Stimulated activated CD4-positive, alpha-beta T cell treated with anti-CD3 and anti-CD28 coated beads, Interleukin-1b, Interleukin-23, amount 100 ng/mL, for 24 hours (primary cell): ENCODE results near the gene PLXDC2.
"Not testable (repeated sequence)": the region's sequence is repeated elsewhere in the genome, so short reads cannot be mapped to it uniquely, and the experiment has no call there.

ENCODE experiments used
- DNase-seq, 4 experiments: peaks; one replicate each; pipeline ENCODE4 v3.0.0-alpha.2; 2020; ENCODE audit warnings: low read depth in 4 of 4, low spot score in 1 of 4

Gene PLXDC2

DNA sequence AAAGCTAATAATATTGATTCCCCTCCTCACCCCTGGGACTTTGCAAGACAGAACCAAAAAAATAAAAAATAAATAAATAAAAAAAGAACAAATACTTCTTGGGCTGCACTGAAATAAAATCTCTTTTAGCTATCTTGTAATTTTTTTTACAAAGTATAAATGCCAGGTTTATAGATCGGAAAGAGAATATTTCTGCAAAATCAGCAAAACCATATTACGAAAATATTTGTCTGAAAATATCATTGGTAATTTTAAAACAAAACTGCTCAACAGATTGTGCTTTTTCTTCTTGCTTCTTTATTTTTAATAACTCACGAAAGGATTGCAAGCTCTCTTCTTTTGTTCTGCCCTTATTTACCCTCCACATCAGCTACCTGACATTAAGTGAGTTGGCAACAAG lies 213.3 kb downstream of the PLXDC2 start:
- DNase-seq: no peak

GRCh38 chr10:20033476-20033875 lies 217.2 kb downstream of the PLXDC2 start:
- DNase-seq: no peak

- no peak for DNase-seq
These were observed 218.5 kb downstream of the PLXDC2 start for GRCh38 chr10:20034732-20035131.

GRCh38 chr10:20040012-20040411 lies 223.8 kb downstream of the PLXDC2 start:
- DNase-seq: no peak

GRCh38 chr10:20041931-20042330 lies 225.7 kb downstream of the PLXDC2 start:
- DNase-seq: no peak

GRCh38 chr10:20045100-20045499 lies 228.9 kb downstream of the PLXDC2 start:
- DNase-seq: not testable (repeated sequence)

DNA sequence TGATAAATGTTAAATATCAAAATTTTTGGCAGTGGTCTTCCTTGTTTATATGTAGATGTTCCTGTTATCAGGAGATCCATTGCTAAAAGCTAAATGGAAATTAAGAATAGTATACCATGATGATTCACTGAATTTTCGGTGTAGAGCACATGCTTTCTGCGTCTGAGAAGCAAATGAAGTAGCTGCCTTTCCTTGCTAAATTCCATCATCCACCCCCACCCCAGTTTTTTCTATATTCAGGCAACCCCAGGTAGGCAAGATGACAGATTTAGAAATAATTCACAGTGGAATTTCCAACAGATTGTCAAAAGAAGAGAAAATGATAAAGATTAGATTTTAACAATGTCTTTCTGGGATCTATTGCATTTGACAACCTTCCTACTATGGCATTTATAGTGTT lies 231.9 kb downstream of the PLXDC2 start:
- DNase-seq: no peak

GRCh38 chr10:20058135-20058534 lies 241.9 kb downstream of the PLXDC2 start:
- no peak for DNase-seq

- no peak for DNase-seq
These were observed 243.0 kb downstream of the PLXDC2 start for GRCh38 chr10:20059084-20059835.

DNA sequence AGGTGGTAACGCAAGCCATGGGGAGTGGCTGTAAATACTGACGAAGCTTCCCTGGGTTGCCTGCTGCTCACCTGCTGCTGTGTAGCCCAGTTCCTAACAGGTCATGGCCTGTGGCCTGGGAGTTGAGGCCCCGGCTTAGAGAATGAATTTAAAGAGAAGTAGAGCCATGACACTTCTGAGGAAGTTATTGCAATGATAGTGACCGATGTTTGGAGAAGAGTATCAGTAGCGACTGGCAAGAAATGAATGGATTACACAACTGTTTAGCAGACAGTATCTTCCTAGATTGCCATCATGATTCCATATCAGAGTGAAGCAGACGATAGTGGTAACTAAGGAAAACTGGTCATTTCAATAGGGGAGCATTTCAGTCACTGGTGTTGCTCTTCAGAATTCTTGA lies 249.6 kb downstream of the PLXDC2 start:
- no peak for DNase-seq

- DNase-seq: no peak
These were observed 256.9 kb downstream of the PLXDC2 start for GRCh38 chr10:20073167-20073566.

DNA sequence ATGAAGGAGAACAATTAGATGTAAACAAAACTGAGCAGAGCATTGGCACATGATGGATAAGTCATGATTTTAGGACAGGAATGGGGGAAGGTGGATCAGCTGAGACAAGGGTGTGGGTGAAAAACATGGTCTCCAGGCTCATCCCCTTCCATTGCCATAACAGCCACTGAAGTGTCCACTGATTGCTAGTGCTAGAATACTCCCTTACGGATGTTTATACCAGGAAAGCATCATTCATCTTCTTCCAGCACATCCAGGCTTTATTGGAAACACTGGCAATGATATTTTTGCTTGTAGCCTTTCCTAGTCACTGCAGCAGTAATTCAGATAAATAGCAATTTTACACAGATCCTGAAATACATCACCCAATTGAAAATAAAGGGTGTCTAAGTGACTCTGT lies 259.5 kb downstream of the PLXDC2 start:
- DNase-seq: no peak

GRCh38 chr10:20084451-20084850 lies 268.2 kb downstream of the PLXDC2 start:
- no peak for DNase-seq

- DNase-seq: no peak
These were observed 268.9 kb downstream of the PLXDC2 start for GRCh38 chr10:20085115-20085514.

GRCh38 chr10:20087353-20087752 lies 271.1 kb downstream of the PLXDC2 start:
- DNase-seq: no peak

DNA sequence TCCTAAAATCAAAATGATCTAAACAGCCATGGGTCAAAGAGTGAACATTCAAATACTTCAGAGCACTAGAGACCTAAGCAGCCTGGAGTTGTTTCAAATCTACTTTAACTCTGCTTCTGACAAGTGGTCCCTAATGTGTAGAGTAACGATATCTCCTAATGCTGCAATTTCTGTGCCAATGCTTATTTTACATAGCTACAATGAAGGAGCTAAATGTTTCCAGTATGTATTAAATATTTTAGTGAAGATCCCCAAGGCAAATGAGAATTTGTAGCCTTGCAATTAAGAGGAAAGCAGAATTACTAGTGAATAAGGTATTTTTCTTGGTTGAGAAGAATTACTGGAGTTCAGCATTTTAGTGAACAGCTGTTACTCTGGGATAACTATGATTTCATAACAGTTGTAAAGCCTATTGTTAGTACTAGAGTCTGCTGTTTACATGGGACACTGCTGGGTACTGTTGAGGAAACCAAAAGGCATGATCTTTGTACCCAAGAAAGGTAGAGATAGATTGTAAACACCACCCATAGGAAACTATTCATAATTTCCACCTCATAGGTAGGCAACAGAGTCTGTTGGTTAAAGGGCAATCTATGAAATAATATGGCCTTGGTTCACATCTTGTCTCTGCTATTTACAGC lies 271.9 kb downstream of the PLXDC2 start:
- no peak for DNase-seq

GRCh38 chr10:20089879-20090278 lies 273.6 kb downstream of the PLXDC2 start:
- no peak for DNase-seq

DNA sequence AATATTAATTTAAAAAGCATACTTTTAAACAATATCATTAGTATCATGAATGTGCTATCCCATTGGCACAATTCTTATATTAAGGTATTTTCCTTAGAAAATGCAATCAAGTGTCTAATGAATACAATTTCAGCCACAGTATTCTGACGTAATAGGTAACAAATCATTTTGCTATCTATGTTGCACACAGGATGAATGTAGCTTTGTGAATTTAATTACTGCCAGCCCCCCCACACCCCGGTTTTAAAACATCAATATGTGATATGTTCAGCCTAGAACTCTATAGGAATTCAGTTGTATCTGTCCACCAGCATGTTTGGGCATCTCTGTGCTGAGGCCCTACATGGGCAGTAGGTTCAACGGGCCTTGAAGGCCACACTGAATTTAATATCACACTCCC lies 274.6 kb downstream of the PLXDC2 start:
- DNase-seq: no peak

- no peak for DNase-seq
These were observed 275.5 kb downstream of the PLXDC2 start for GRCh38 chr10:20091698-20092097.

DNA sequence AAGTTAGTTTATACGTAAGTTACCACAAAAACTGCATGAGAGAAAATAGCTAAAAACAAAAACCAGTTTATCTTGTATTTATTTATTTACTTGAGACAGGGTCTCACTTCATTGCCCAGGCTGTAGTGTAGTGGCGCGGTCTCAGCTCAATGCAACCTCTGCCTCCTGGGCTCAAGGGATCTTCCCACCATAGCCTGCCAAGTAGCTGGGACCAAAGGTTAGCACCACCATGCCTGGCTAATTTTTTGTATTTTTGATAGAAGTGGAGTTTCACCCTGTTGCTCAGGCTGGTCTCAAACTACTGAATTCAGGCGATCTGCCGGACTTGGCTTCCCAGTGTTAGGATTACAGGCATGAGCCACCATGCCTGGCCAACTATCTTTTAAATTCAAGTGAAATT lies 277.4 kb downstream of the PLXDC2 start:
- DNase-seq: no peak

- no peak for DNase-seq
These were observed 278.2 kb downstream of the PLXDC2 start for GRCh38 chr10:20094226-20094976.

- no peak for DNase-seq
These were observed 283.9 kb downstream of the PLXDC2 start for GRCh38 chr10:20100171-20100570.
